ENCODE measurements around the gene JMJD7. TPM values are rescaled to one million over a fixed set of nuclear protein-coding genes. Genes with fewer than 3 reads are reported as not detected.

The JMJD7 gene
- total RNA-seq, 6 experiments from 2014 or later, result 6.0 to 8.6 (median 7.3) TPM

- H3K4me3 ChIP-seq, result no peak within 1 kb of the TSS
- H3K27ac ChIP-seq, result no peak within 1 kb of the TSS
- TF ChIP-seq CTCF (IDR thresholded peaks at IDR 0.05) (no peak), POLR2A (IDR thresholded peaks at IDR 0.05) (no peak)
- 80% methylated on average over 1 of the region's 6 CpGs for WGBS (ENCODE audit: insufficient coverage, low coverage, low lambda C conversion rate, missing lambda C conversion rate)
- DNase-seq (no peak), ATAC-seq (peak in 3 of 4 donors; percentile 15 to 67 (median 21))
- peaks cover 0 to 6% (median 0%) of the 10 kb centered on the region in 4 donors for H3K36me3 ChIP-seq
- no peaks in the 10 kb centered on the region for H3K27me3 ChIP-seq
- H3K9me3 ChIP-seq, result no peaks in the 10 kb centered on the region
- intact Hi-C loops (cut with DNase I), result no loop called here
- H3K4me1 ChIP-seq, result peaks cover 0 to 3% (median 0%) of the 10 kb centered on the region in 4 donors
Measured at GRCh38 chr15:41838400-41838897, 10.6 kb downstream of the JMJD7 start, which contains the start of gene PLA2G4B. Gene PLA2G4B (plus strand): TSS chr15:41838847. CDS start chr15:41838914, 67 bp downstream.

GRCh38 chr15:41839781-41840491, 12.0 kb downstream of the JMJD7 start:
- Histone ChIP-seq H3K4me1 (peaks cover 0 to 3% (median 0%) of the 10 kb centered on the region in 4 donors), H3K36me3 (peaks cover 0 to 6% (median 0%) of the 10 kb centered on the region in 4 donors), H3K9me3 (no peaks in the 10 kb centered on the region), H3K27ac (no peak overlapping the region), H3K4me3 (no peak overlapping the region), H3K27me3 (no peaks in the 10 kb centered on the region)
- 88% methylated on average over 5 of the region's 16 CpGs for WGBS (ENCODE audit: insufficient coverage, low coverage, low lambda C conversion rate, missing lambda C conversion rate)
- TF ChIP-seq POLR2A (IDR thresholded peaks at IDR 0.05), result no peak
- TF ChIP-seq CTCF (IDR thresholded peaks at IDR 0.05), result no peak
- DNase-seq (no peak), ATAC-seq (no peak)
- intact Hi-C loops (cut with DNase I), result no loop called here

GRCh38 chr15:41840673-41841072, 12.8 kb downstream of the JMJD7 start:
- Histone ChIP-seq H3K36me3 (peaks cover 0 to 6% (median 0%) of the 10 kb centered on the region in 4 donors), H3K27ac (no peak overlapping the region), H3K4me3 (no peak overlapping the region), H3K9me3 (no peaks in the 10 kb centered on the region), H3K27me3 (no peaks in the 10 kb centered on the region), H3K4me1 (peaks cover 0 to 3% (median 0%) of the 10 kb centered on the region in 4 donors)
- ATAC-seq, result no peak
- TF ChIP-seq POLR2A (IDR thresholded peaks at IDR 0.05) (no peak), CTCF (IDR thresholded peaks at IDR 0.05) (no peak)
- intact Hi-C loops (cut with DNase I), result no loop called here
- WGBS (ENCODE audit: insufficient coverage, low coverage, low lambda C conversion rate, missing lambda C conversion rate), result 87% methylated on average over 6 of the region's 15 CpGs
- no peak for DNase-seq

- DNase-seq (no peak), ATAC-seq (no peak)
- H3K27ac ChIP-seq, result no peak overlapping the region
- H3K36me3 ChIP-seq, result peaks cover 0 to 10% (median 0%) of the 10 kb centered on the region in 4 donors
- peaks cover 0 to 3% (median 0%) of the 10 kb centered on the region in 4 donors for H3K4me1 ChIP-seq
- H3K4me3 ChIP-seq, result no peak overlapping the region
- no CpG with 5 or more reads among the region's 10 CpGs for WGBS (ENCODE audit: insufficient coverage, low coverage, low lambda C conversion rate, missing lambda C conversion rate)
- TF ChIP-seq CTCF (IDR thresholded peaks at IDR 0.05), result no peak
- TF ChIP-seq POLR2A (IDR thresholded peaks at IDR 0.05), result no peak
- intact Hi-C loops (cut with DNase I), result no loop called here
- no peaks in the 10 kb centered on the region for H3K9me3 ChIP-seq
- no peaks in the 10 kb centered on the region for H3K27me3 ChIP-seq
Measured at GRCh38 chr15:41841131-41841530, 13.2 kb downstream of the JMJD7 start.
